ACHN (cell line): Measurements from ENCODE around the gene MUC4.

ENCODE experiments used
- DNase-seq: peaks from one replicate; pipeline ENCODE4 v3.0.0-alpha.2; 2015
- in situ Hi-C: cut with HindIII; loops from 2 replicates; pipeline ENCODE4 v1.10.0; 2017; ENCODE audit warnings: low sequenced_read_pairs, low pct_ligation_motif_present, low pct_unique_long_range_greater_than_20kb

Gene MUC4

GRCh38 chr3:195698647-195699387 is 112.9 kb downstream of the MUC4 start:
- DNase-seq, result no peak

GRCh38 chr3:195698325-195698646 is 113.4 kb downstream of the MUC4 start:
- no peak for DNase-seq
- in situ Hi-C loops, result no loop called here

More at GRCh38 chr3:195698647-195699387, 112.9 kb downstream of the MUC4 start:
- in situ Hi-C loops, result no loop called here

GRCh38 chr3:195697582-195698324 is 114.0 kb downstream of the MUC4 start:
- peak; percentile 40 for DNase-seq
- in situ Hi-C loops, result no loop called here
